OCI-LY1 (cell line): ENCODE data around the gene NUP93.

Experiments used
- H2AFZ ChIP-seq: fragments of 200-600 bp; sonication (generic), shearing (Covaris generic); 2 replicates; pipeline ENCODE4 v1.6.0; 2014; ENCODE audit warnings: antibody characterized with exemption, mild to moderate bottlenecking, low read length
- H3F3A ChIP-seq: fragments of 200-600 bp; sonication (generic), shearing (Covaris generic); 2 replicates; pipeline ENCODE4 v1.6.0; 2014; ENCODE audit warnings: mild to moderate bottlenecking, antibody characterized with exemption, low read length, moderate library complexity; ENCODE audit not compliant: insufficient read depth
- H3K27ac ChIP-seq: fragments of 200-600 bp; sonication (generic); 2 replicates; pipeline ENCODE4 v1.5.1; 2014; ENCODE audit warnings: low read length, mixed run types, mild to moderate bottlenecking, low read depth; ENCODE audit not compliant: poor library complexity, severe bottlenecking
- H3K27me3 ChIP-seq: fragments of 200-600 bp; sonication (generic); 2 replicates; pipeline ENCODE4 v1.6.0; 2014; ENCODE audit warnings: antibody characterized with exemption, mild to moderate bottlenecking, low read length, moderate library complexity; ENCODE audit not compliant: insufficient read depth
- H3K36me3 ChIP-seq: fragments of 200-600 bp; sonication (generic); 2 replicates; pipeline ENCODE4 v1.6.1; 2014; ENCODE audit warnings: mild to moderate bottlenecking, antibody characterized with exemption, low read length, moderate library complexity, mixed read lengths; ENCODE audit not compliant: insufficient read depth
- H3K4me1 ChIP-seq: fragments of 200-600 bp; sonication (generic); 2 replicates; pipeline ENCODE4 v1.5.1; 2014; ENCODE audit warnings: mild to moderate bottlenecking, low read length, moderate library complexity; ENCODE audit not compliant: insufficient read depth, severe bottlenecking
- H3K4me2 ChIP-seq: fragments of 200-600 bp; sonication (generic), shearing (Covaris generic); 2 replicates; pipeline ENCODE4 v1.6.1; 2014; ENCODE audit warnings: low read length
- H3K4me3 ChIP-seq: fragments of 200-600 bp; sonication (generic); 2 replicates; pipeline ENCODE4 v1.5.1; 2014; ENCODE audit warnings: low read length, low read depth, mild to moderate bottlenecking, mixed read lengths; ENCODE audit not compliant: poor library complexity, severe bottlenecking
- H3K79me2 ChIP-seq: fragments of 200-600 bp; shearing (Covaris generic); 2 replicates; pipeline ENCODE4 v1.6.1; 2016; ENCODE audit warnings: mixed run types, low read length, mixed read lengths; ENCODE audit not compliant: insufficient read depth
- H3K9ac ChIP-seq: fragments of 200-600 bp; sonication (generic), shearing (Covaris generic); 2 replicates; pipeline ENCODE4 v1.6.1; 2014; ENCODE audit warnings: mild to moderate bottlenecking, low read length, mixed read lengths
- H3K9me2 ChIP-seq: fragments of 200-600 bp; sonication (generic), shearing (Covaris generic); 2 replicates; pipeline ENCODE4 v1.6.1; 2014; ENCODE audit warnings: low read depth, mild to moderate bottlenecking, low read length, mixed read lengths
- H3K9me3 ChIP-seq: fragments of 200-600 bp; shearing (Covaris generic); 2 replicates; pipeline ENCODE4 v1.6.1; 2014; ENCODE audit warnings: low read length, mixed read lengths
- H4K20me1 ChIP-seq: fragments of 200-600 bp; sonication (generic), shearing (Covaris generic); 2 replicates; pipeline ENCODE4 v1.6.0; 2016; ENCODE audit warnings: mild to moderate bottlenecking, low read length; ENCODE audit not compliant: insufficient read depth
- EZH2 ChIP-seq: fragments of 200-600 bp; sonication (generic), shearing (Covaris generic); IDR thresholded peaks from 2 replicates; pipeline ENCODE4 v1.8.0; 2017; ENCODE audit warnings: borderline replicate concordance, mixed run types, mild to moderate bottlenecking, antibody characterized with exemption, low read length, moderate library complexity, mixed read lengths
- TF ChIP-seq, protein P1 (sequence below): fragments of 200-600 bp; sonication (generic), shearing (Covaris generic); IDR thresholded peaks from 2 replicates; pipeline ENCODE4 v1.5.1; 2017; ENCODE audit warnings: mild to moderate bottlenecking, antibody characterized with exemption, low read length, moderate library complexity, mixed read lengths

The NUP93 gene

DNA sequence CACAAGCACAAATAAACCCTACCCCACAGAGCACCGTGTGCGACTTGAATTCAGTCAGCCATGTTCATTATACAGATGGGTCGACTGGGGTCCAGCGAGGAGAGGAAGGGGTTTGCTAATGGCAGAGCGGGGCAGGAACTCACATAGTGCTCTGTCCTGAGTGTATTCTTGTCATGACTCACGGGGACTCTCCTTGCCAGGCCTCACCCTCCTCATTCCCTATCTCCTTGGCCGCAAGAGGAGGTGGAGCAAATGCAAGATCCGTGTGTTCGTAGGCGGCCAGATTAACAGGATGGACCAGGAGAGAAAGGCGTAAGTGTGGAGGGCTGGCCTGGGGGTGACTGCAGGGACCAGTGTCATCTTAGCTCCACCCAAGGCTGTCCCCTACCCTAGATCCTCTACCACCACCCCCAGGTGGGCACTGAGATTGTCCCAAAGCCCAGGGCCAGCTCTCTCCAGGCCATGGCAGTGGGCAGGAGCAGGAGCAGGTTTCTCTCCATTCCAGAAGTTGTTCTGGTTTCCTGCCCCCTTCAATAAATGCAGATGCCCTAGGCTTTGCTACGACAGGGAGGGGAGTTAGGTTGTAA, 164.5 kb downstream of the NUP93 start:
- TF ChIP-seq, protein P1, sequence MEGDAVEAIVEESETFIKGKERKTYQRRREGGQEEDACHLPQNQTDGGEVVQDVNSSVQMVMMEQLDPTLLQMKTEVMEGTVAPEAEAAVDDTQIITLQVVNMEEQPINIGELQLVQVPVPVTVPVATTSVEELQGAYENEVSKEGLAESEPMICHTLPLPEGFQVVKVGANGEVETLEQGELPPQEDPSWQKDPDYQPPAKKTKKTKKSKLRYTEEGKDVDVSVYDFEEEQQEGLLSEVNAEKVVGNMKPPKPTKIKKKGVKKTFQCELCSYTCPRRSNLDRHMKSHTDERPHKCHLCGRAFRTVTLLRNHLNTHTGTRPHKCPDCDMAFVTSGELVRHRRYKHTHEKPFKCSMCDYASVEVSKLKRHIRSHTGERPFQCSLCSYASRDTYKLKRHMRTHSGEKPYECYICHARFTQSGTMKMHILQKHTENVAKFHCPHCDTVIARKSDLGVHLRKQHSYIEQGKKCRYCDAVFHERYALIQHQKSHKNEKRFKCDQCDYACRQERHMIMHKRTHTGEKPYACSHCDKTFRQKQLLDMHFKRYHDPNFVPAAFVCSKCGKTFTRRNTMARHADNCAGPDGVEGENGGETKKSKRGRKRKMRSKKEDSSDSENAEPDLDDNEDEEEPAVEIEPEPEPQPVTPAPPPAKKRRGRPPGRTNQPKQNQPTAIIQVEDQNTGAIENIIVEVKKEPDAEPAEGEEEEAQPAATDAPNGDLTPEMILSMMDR: no peak
- no peak for TF ChIP-seq EZH2
- Histone ChIP-seq H3K4me3 (no peak overlapping the region), H3K4me1 (peaks cover under 1% of the 10 kb centered on the region), H4K20me1 (no peaks in the 10 kb centered on the region), H3K79me2 (no peaks in the 10 kb centered on the region), H3K9ac (no peak overlapping the region), H3K27me3 (peaks cover 7% of the 10 kb centered on the region; the same call in 1 of the 2 replicates), H3K4me2 (no peak overlapping the region), H3K9me3 (no peaks in the 10 kb centered on the region), H3F3A (no peaks in the 10 kb centered on the region), H3K9me2 (no peaks in the 10 kb centered on the region), H3K27ac (no peak overlapping the region), H3K36me3 (no peaks in the 10 kb centered on the region), H2AFZ (no peak overlapping the region)

DNA sequence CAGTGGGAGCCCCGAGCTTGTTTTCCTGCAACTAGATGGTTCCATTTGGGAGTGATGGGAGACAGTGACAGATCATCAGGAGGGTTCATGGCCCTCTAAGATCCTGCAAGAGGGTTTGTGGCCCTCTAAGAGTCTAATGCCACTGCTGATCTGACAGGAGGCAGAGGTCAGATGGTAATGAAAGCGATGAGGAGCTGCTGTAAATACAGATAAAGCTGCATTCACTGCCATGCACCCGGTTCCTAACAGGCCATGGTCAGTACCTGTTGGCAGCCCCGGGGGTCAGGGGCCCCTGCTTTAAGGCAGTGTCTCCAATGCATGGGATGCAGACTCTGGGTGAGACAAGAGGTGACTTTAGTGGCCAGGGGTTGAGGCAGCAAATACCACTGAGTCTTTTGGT, 165.9 kb downstream of the NUP93 start:
- no peak overlapping the region for H2AFZ ChIP-seq
- no peak overlapping the region for H3K4me3 ChIP-seq
- no peak for TF ChIP-seq EZH2
- TF ChIP-seq, protein P1: no peak
- no peaks in the 10 kb centered on the region for H3K4me1 ChIP-seq
- no peak overlapping the region for H3K4me2 ChIP-seq
- no peak overlapping the region for H3K27ac ChIP-seq
- H3F3A ChIP-seq: no peaks in the 10 kb centered on the region
- no peaks in the 10 kb centered on the region for H3K9me3 ChIP-seq
- H3K79me2 ChIP-seq: no peaks in the 10 kb centered on the region
- no peaks in the 10 kb centered on the region for H3K36me3 ChIP-seq
- H3K9ac ChIP-seq: no peak overlapping the region
- peaks cover 11% of the 10 kb centered on the region; the same call in 1 of the 2 replicates for H3K27me3 ChIP-seq
- H3K9me2 ChIP-seq: no peaks in the 10 kb centered on the region
- no peaks in the 10 kb centered on the region for H4K20me1 ChIP-seq

- no peaks in the 10 kb centered on the region for H3K9me2 ChIP-seq
- TF ChIP-seq EZH2: no peak
- TF ChIP-seq, protein P1: no peak
- no peaks in the 10 kb centered on the region for H3F3A ChIP-seq
- H3K79me2 ChIP-seq: no peaks in the 10 kb centered on the region
- H4K20me1 ChIP-seq: no peaks in the 10 kb centered on the region
- no peaks in the 10 kb centered on the region for H3K4me1 ChIP-seq
- no peak overlapping the region for H3K27ac ChIP-seq
- no peak overlapping the region for H2AFZ ChIP-seq
- no peak overlapping the region for H3K4me2 ChIP-seq
- no peaks in the 10 kb centered on the region for H3K9me3 ChIP-seq
- no peak overlapping the region for H3K9ac ChIP-seq
- H3K36me3 ChIP-seq: no peaks in the 10 kb centered on the region
- H3K27me3 ChIP-seq: peaks cover 10% of the 10 kb centered on the region; the same call in 1 of the 2 replicates
- H3K4me3 ChIP-seq: no peak overlapping the region
These were observed 166.3 kb downstream of the NUP93 start for GRCh38 chr16:56896244-56896643.
